ENCODE results near the gene RPS2. TPM values are rescaled to one million over a fixed set of nuclear protein-coding genes. Genes with fewer than 3 reads are reported as not detected.
A peak's percentile ranks its signal among the peaks of the same experiment; 100 is the strongest.

RPS2 gene
- total RNA-seq, 1 donor from 2014 or later = 545 TPM

GRCh38 chr16:1982991-1983543 lies 18.4 kb upstream of the RPS2 start:
- no peak for DNase-seq (ENCODE audit: low spot score)
- no peak for ATAC-seq

GRCh38 chr16:1982013-1982433 lies 17.4 kb upstream of the RPS2 start:
- DNase-seq (ENCODE audit: low spot score) (no peak), ATAC-seq (no peak)

- ATAC-seq (no peak), DNase-seq (ENCODE audit: low spot score) (no peak)
Observed at GRCh38 chr16:1981398-1981836, 16.8 kb upstream of the RPS2 start, which contains the start of gene NOXO1. NOXO1 (minus strand) TSS chr16:1981469; CDS start chr16:1981179, 290 bp downstream.

- DNase-seq (ENCODE audit: low spot score) (no peak), ATAC-seq (no peak)
Observed at GRCh38 chr16:1980770-1981087, 16.1 kb upstream of the RPS2 start.

- ATAC-seq (no peak), DNase-seq (ENCODE audit: low spot score) (no peak)
Observed at GRCh38 chr16:1980030-1980769, 15.6 kb upstream of the RPS2 start.

- DNase-seq (ENCODE audit: low spot score) (no peak), ATAC-seq (no peak)
Observed at GRCh38 chr16:1979271-1980029, 14.8 kb upstream of the RPS2 start.

- ATAC-seq = no peak
- DNase-seq (ENCODE audit: low spot score) = no peak
Observed at GRCh38 chr16:1978476-1979120, 14.0 kb upstream of the RPS2 start.

GRCh38 chr16:1977875-1978268 lies 13.2 kb upstream of the RPS2 start:
- DNase-seq (ENCODE audit: low spot score) (no peak), ATAC-seq (no peak)

GRCh38 chr16:1976951-1977874 lies 12.6 kb upstream of the RPS2 start:
- DNase-seq (ENCODE audit: low spot score) (no peak), ATAC-seq (no peak)

- DNase-seq (ENCODE audit: low spot score) (no peak), ATAC-seq (no peak)
Observed at GRCh38 chr16:1976216-1976520, 11.5 kb upstream of the RPS2 start.

- ATAC-seq = no peak
- no peak for DNase-seq (ENCODE audit: low spot score)
Observed at GRCh38 chr16:1975432-1976215, 11.0 kb upstream of the RPS2 start.

- ATAC-seq (no peak), DNase-seq (ENCODE audit: low spot score) (no peak)
Observed at GRCh38 chr16:1974157-1975070, 9.8 kb upstream of the RPS2 start.

GRCh38 chr16:1973461-1974156 lies 9.0 kb upstream of the RPS2 start:
- ATAC-seq (no peak), DNase-seq (ENCODE audit: low spot score) (no peak)

- ATAC-seq = peak; percentile 3
- no peak for DNase-seq (ENCODE audit: low spot score)
Observed at GRCh38 chr16:1972490-1972877, 7.9 kb upstream of the RPS2 start.

- DNase-seq (ENCODE audit: low spot score) (peak; percentile 95), ATAC-seq (peak; percentile 92)
Observed at GRCh38 chr16:1971796-1972489, 7.3 kb upstream of the RPS2 start, which contains the start of gene TBL3. TBL3 (plus strand) TSS chr16:1972053; CDS start chr16:1972165, 112 bp downstream.

- no peak for ATAC-seq
- DNase-seq (ENCODE audit: low spot score) = no peak
Observed at GRCh38 chr16:1968146-1968953, 3.7 kb upstream of the RPS2 start.

- ATAC-seq = no peak
- no peak for DNase-seq (ENCODE audit: low spot score)
Observed at GRCh38 chr16:1966460-1966859, 1.8 kb upstream of the RPS2 start, which contains the start of gene RNF151. RNF151 (plus strand) TSS chr16:1966856; CDS start chr16:1966882, 26 bp downstream.
